ENCODE results near the gene RPS26. TPM values are rescaled to one million over a fixed set of nuclear protein-coding genes. Genes with fewer than 3 reads are reported as not detected.

Gene RPS26
- total and polyA plus RNA-seq, 2 of the 13 experiments (the other 11 are each of a cell fraction or from before 2014, with no cell fraction given): 150 to 421 TPM

GRCh38 chr12:56079723-56080555 is 38.2 kb downstream of the RPS26 start, which contains the start of gene ERBB3 (continued):
- TF ChIP-seq CCAR2 (optimal IDR thresholded peaks at IDR 0.05; ENCODE audit: low read depth, low read length): no peak
- TF ChIP-seq ZNF446 (CRISPR knock-in tag; IDR thresholded peaks at IDR 0.05): no peak
- TF ChIP-seq CEBPB (IDR thresholded peaks at IDR 0.05; ENCODE audit: borderline replicate concordance, low read depth, low read length): no peak
- no peak for TF ChIP-seq NFYB (CRISPR knock-in tag; IDR thresholded peaks at IDR 0.05)
- no peak for TF ChIP-seq RNF2 (conservative IDR thresholded peaks at IDR 0.05; ENCODE audit: low read depth)
- peak; percentile 98 for TF ChIP-seq ZSCAN25 (CRISPR knock-in tag; IDR thresholded peaks at IDR 0.05)
- TF ChIP-seq ZNF124 (CRISPR knock-in tag; IDR thresholded peaks at IDR 0.05): no peak
- TF ChIP-seq STAT5B (CRISPR knock-in tag; IDR thresholded peaks at IDR 0.05): no peak
- no peak for TF ChIP-seq MLXIP (CRISPR knock-in tag; IDR thresholded peaks at IDR 0.05; ENCODE audit: borderline replicate concordance)
- peak; percentile 33 for TF ChIP-seq ZFY (CRISPR knock-in tag; IDR thresholded peaks at IDR 0.05)
- peak; percentile 83; the same call in 1 of the 2 replicates for TF ChIP-seq ZNF772 (CRISPR knock-in tag; IDR thresholded peaks at IDR 0.05)
- no peak for TF ChIP-seq SRSF9 (IDR thresholded peaks at IDR 0.05; ENCODE audit: borderline replicate concordance, insufficient read depth, low read depth, low read length, poor library complexity, severe bottlenecking)
- peak; percentile 59; the same call in 1 of the 2 replicates for TF ChIP-seq ARID4A (CRISPR knock-in tag; IDR thresholded peaks at IDR 0.05; ENCODE audit: borderline replicate concordance)
- TF ChIP-seq MATR3 (CRISPR knock-in tag; IDR thresholded peaks at IDR 0.05): no peak
- TF ChIP-seq ZBTB34 (CRISPR knock-in tag; IDR thresholded peaks at IDR 0.05): peak; percentile 67; the same call in 1 of the 2 replicates
- peak; percentile 48 for TF ChIP-seq SP2 (CRISPR knock-in tag; IDR thresholded peaks at IDR 0.05)
- no peak; the same call in 1 of the 2 replicates for TF ChIP-seq ETV5 (CRISPR knock-in tag; IDR thresholded peaks at IDR 0.05; ENCODE audit: borderline replicate concordance)
- TF ChIP-seq JUND (CRISPR knock-in tag; IDR thresholded peaks at IDR 0.05): peak; percentile 89
- TF ChIP-seq ZNF891 (CRISPR knock-in tag; IDR thresholded peaks at IDR 0.05): 0 out of 2 replicates have a peak, but pooled peaks have one; percentile 57
- TF ChIP-seq KAT8 (CRISPR knock-in tag; IDR thresholded peaks at IDR 0.05): peak; percentile 17; the same call in 1 of the 2 replicates
- no peak for TF ChIP-seq KAT2B (IDR thresholded peaks at IDR 0.05; ENCODE audit: borderline replicate concordance, low read depth, low read length)
- TF ChIP-seq ZNF232 (CRISPR knock-in tag; IDR thresholded peaks at IDR 0.05; ENCODE audit: borderline replicate concordance): no peak; the same call in 1 of the 2 replicates
